ENCODE measurements around the gene BPIFA1.

BPIFA1 gene

GRCh38 chr20:33235696-33236095 lies at the start of gene BPIFA1:
Gene BPIFA1 (plus strand): TSS chr20:33235996. CDS start chr20:33237712, 1,716 bp downstream.
- no peak for DNase-seq

DNA sequence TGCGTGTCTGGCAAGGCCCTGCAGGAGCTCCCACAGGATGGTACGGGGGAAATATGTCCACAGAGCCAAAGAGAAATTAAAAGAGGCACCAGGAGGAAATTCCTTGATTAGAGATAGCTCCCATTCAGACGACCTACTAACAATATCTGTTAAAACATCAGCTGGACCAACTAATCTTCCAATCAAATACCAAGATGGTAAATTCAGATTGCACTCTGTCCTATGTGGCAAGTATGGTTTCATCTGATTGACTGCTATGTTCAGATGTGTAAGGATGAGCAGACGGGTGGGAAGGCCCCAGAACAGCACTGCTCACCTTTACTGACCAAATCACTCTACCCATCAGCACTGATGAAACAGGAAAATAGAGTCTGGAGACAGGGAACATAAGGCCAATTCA lies 48.3 kb upstream of the BPIFA1 start:
- no peak for DNase-seq

DNA sequence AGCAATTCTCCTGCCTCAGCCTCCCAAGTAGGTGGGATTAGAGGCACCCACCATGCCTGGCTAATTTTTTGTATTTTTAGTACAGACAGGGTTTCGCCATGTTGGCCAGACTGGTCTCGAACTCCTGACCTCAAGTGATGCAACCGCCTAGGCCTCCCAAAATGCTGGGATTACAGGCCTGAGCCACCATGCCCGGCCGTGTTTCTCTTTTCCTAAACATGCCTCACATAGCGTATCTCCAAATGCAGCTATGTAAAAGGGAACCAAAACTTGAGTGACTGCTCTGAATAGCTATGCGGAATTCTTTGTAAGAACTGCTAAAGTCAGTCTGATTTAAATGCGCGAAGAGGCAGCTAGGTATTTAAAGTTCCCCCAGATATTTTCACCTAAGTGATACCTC lies 47.4 kb upstream of the BPIFA1 start:
- no peak for DNase-seq

GRCh38 chr20:33191484-33191883 lies 44.3 kb upstream of the BPIFA1 start:
- no peak for DNase-seq

- no peak for DNase-seq
These were observed 43.8 kb upstream of the BPIFA1 start for GRCh38 chr20:33191955-33192354.

DNA sequence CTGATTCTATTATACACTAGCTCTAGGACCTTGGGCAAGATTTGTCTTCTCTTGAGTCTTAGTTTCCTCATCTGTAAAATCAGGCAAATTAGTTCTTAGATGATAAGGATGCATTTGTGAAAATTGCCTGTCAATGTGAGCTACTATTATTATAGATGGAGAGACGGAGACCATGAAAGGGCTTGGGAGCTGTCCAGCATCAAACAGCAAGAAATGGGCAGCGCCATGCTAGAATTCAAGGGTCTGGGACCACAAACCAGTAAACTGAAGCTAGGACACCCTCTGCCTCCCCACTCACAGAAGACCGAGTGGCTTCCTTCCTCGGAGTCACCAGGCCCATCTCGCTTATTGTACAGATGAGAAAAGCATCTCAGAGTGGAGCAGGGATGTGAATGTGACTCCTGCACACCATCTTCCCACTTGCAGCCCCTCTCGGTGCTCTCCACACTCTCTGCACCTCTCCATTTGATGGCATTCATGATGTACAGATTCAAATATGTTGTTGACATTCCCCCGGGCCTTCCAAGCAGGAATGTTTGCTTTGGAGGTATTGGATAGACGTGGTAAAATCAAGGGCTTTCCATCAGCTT lies 42.8 kb upstream of the BPIFA1 start:
- DNase-seq: no peak

GRCh38 chr20:33199026-33199425 lies 36.8 kb upstream of the BPIFA1 start:
- DNase-seq: no peak

- no peak for DNase-seq
These were observed 33.3 kb upstream of the BPIFA1 start for GRCh38 chr20:33202451-33202850.

- no peak for DNase-seq
These were observed 32.4 kb upstream of the BPIFA1 start for GRCh38 chr20:33203444-33203843.

DNA sequence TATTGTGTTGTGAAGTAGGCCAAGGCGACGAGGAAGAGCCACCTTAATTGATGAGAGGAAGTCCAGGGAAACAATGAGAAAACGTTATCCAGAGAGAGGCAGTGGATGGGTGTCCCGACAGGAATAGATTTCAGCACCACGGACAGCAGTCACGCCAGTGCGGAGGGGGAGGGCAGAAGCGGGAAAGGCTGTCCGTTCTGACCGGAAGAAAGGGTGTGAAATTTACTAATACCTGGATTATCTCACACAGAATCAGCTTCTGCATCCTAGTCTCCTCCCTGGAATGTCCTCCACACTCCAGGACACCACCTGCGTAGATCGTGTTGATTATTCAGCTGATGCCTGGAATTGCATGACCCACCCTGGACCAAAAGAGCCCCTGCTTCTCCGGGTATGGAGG lies 26.0 kb upstream of the BPIFA1 start:
- no peak for DNase-seq

GRCh38 chr20:33210371-33210770 lies 25.4 kb upstream of the BPIFA1 start:
- no peak for DNase-seq

DNA sequence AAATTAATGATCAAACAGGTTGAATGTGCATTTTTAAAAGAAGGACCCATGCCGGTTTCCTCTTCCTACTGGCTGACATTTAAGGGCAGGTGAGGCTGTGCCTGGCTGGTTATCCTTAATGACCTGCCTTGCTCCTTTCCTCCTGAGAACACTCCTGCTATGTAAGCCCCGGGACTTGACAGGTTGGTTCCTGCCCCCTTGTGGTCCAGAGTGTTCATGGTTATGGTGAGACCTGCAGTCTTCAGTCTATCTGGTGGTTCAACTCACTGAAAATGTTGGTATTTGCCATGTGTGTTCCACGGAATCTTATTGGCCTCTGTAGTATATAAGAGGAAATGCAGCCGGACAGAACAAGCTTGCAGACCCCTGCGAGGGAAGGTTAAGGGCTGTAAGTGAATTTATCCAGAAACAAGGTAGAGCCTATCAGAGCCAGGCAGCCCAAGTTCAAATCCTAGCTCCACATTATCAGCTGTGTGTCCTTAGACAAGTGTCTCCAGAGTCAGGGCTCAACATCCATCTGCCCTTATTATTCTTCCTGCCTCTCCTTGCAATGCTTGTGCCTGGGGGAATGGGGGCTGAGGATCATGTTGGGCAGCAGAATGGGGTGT lies 23.9 kb upstream of the BPIFA1 start:
- no peak for DNase-seq

GRCh38 chr20:33217052-33217451 lies 18.7 kb upstream of the BPIFA1 start, which contains the start of gene BPIFA3:
Gene BPIFA3 (plus strand): TSS chr20:33217352. CDS start chr20:33217537, 185 bp downstream.
- DNase-seq: no peak

DNA sequence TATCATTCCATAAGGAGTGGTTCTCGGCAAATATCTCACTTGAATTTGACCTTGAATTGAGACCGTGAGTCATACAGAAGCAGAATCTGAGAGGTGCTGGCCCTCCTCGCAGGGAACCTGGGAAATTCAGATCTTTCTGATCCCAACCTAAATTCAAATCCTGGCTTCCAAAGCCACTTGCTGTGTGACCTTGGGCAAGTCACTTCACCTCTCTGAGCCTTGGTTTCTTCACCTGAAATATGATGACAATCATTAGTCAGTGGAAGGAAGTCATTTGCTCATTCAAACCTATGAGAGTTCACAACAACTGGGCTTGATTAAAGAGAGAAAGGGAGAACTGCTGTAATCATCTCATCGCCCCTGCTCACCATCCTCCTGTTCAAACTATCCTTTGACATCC lies 11.4 kb upstream of the BPIFA1 start:
- no peak for DNase-seq

DNA sequence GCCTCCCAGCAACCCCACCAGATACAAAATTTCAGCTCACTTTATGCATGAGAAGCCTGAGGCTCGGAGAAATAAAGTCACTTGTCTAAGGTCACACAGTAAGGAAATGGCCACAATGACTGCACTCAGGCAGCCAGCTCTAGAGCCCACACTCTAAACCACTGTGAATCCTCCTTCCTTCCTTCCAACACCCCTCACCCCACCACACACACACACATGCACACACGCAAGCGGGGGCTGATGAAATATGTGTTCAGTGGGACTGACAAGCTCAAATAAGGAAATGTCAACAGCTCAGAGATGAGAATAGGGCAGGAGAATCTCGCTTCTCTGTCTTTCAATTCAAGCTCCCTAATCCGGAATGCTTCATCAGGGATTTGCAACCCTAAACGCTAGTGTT lies 6.0 kb upstream of the BPIFA1 start:
- DNase-seq: no peak

- no peak for DNase-seq
These were observed 4.6 kb upstream of the BPIFA1 start for GRCh38 chr20:33231237-33231636.

GRCh38 chr20:33232486-33233072 lies 3.2 kb upstream of the BPIFA1 start:
- DNase-seq: no peak

DNA sequence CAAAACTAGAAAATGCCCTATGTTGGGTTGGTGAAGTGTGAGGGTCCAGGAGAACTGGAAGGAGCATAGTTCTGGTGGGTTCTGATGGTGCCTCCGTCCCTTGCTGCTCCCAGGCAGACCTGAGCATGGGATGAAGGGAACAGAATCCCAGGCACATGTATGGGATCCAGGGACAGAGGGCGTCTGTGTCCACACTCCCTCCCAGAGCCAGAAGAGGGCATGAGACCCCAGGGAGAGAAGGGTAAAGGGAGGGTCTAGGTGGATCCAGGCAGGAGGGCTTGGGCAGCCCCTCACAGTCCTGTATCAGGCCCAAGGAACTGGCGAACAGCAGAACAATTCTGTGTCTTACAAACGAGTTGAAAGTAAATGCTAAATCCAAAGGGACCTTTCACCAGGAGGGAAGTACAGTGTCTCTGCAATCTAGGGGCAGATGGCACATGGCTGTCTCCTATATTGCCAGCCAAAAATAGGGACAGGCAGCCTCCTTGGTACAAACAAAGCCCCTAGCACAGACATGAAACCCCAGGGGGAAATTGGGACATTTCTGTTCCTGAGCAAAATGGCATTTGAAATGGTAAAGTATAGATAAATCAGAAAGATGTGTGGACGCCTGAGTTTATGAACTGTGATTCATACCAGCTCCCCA lies 2.5 kb upstream of the BPIFA1 start:
- no peak for DNase-seq

- DNase-seq: no peak
These were observed 1.7 kb upstream of the BPIFA1 start for GRCh38 chr20:33234050-33234449.

DNA sequence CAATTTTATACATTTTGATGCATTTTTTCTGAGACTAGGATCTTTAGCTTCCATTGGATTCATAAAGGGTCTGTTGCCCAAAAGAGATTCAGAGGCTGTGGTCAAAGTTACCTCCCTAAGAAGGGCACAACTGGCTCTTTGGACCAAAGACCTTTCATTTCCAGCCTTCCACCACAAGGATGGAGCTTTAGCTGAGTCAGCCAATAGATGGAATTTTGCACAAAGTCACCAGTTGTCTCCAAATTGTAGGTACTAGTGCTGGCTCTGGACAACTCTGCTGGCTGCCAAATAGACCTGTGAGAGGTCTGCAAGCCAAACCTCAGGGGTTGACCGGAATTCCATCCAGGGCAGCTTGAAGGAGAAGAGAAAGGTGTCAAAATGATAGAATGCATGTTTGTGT lies 555 bp downstream of the BPIFA1 start:
- no peak for DNase-seq

- no peak for DNase-seq
These were observed 2.2 kb downstream of the BPIFA1 start for GRCh38 chr20:33237989-33238388.

DNA sequence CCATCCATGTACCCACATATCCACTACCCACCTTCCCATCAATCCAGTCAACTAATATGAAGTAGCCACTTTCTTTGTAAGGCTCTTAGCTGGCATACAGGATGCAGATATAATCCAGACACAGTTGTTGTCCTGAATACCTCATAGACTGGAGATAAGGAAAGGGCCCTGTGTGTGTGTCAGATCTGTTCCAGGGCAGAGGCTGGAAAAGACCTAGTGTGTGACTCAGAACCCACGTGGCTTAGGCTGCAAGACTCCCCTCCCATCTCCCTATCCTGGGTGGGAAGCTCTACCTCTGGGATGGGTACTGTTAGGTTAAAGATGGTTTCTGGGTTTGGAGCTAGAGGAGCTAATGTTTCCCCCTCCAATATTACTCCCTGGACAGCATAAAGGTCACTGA lies 3.6 kb downstream of the BPIFA1 start:
- DNase-seq: no peak

DNA sequence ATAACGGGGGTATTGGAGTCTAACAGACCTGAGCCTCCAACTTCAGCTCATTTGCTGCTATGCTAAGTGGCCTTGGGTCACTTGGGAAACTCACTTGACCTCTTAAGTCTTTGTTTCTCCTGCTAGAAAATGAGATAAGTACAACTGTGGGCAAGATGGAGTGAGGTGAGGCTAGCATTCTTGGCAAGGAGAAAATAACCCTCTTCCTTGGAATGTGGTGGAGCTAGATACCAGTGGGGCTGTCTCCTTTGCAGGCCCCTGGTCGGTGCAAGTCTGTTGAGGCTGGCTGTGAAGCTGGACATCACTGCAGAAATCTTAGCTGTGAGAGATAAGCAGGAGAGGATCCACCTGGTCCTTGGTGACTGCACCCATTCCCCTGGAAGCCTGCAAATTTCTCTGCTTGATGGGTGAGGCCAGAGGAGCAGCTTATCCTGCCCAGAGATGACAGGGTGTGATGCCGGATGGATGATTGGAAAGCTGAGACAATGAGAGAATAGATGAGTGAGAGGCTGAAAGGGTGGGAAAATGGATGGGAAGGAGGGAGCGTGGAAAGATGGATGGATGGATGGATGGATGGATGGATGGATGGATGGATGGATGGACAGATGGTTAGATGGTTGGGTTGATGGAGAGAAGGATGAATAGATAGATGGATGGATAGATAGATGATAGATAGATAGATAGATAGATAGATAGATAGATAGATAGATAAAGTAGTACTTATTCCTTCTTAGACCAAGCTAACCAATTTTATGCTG lies 4.4 kb downstream of the BPIFA1 start:
- no peak for DNase-seq
